ENCODE measurements around the gene ABCF3. TPM values are rescaled to one million over a fixed set of nuclear protein-coding genes. Genes with fewer than 3 reads are reported as not detected.
A peak's percentile ranks its signal among the peaks of the same experiment; 100 is the strongest.

Gene ABCF3
- total and polyA plus RNA-seq, 2 donors: 25.0 to 60.6 TPM

DNA sequence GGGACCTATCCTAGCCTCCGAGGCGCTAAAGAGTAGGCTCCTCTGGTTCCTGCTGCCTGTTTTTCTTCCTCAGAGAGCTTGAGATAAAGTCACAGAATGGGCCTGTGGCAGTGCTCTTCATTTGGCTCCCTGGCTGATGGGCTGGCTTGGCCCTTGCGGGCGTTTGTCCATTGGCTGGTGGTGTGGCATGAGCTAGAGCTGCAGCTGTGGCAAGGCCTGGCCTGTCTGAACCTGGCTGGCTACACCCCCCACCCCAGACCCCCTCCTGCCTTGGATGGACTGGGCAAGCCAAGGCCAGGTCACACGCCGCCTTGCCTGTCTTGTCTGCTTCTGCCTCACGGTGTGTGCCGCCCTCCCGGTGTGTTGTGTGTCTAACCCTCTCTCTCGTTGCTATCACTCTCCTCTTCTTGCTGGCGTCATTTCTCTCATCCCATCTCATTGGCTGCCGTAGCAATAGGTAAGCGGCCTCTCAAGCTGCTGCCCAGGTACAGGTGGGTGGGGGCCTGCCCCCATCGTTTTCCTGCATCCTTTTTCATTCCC, 8.2 kb upstream of the ABCF3 start:
- peaks cover 16 to 28% of the 10 kb centered on the region in 2 donors for H3K4me1 ChIP-seq (ENCODE audit: control insufficient read depth in 2 of 2, insufficient read depth in 2 of 2, low read length in 2 of 2)
- no peak overlapping the region for H3K4me3 ChIP-seq (ENCODE audit: low read length in 2 of 2)
- no peaks in the 10 kb centered on the region for H3K27me3 ChIP-seq (ENCODE audit: control insufficient read depth in 2 of 2, insufficient read depth in 1 of 2, low read length in 1 of 2)
- no peaks in the 10 kb centered on the region for H3K9me3 ChIP-seq (ENCODE audit: control insufficient read depth in 2 of 2, insufficient read depth in 1 of 2, low read length in 1 of 2)
- peak overlapping the region in 1 of 2 donors; percentile 48 for H3K27ac ChIP-seq (ENCODE audit: low read depth in 1 of 2, low read length in 1 of 2)
- WGBS: 98% methylated on average over 14 of the region's 14 CpGs
- peaks cover 55 to 61% of the 10 kb centered on the region in 2 donors for H3K36me3 ChIP-seq (ENCODE audit: control insufficient read depth in 2 of 2, insufficient read depth in 2 of 2, low read length in 1 of 2)
- no peak for DNase-seq (ENCODE audit: low read depth in 6 of 9, low spot score in 9 of 9)

DNA sequence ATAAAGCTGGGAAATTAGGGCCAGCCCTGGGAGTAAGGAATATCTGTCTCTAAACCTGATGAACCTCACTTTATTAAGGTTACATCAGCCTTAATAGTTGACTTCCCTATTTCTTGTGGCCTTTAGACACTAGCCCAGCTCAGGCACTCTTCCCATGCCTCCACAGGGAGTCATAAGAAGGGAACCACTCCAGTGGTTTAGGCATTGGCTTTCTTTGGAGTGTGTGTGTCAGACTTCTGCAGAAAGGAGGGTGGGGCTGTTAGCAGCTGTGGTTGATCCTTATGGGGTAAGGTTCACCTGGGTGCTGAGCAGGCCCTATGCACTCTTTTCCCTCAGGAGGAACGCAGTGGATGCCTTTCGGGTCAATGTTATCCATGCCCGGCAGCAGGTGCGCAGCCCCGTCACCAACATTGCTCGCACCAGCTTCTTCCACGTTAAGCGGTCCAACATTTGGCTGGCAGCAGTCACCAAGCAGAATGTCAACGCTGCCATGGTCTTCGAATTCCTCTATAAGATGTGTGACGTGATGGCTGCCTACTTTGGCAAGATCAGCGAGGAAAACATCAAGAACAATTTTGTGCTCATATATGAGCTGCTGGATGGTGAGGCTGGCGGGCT, 7.4 kb upstream of the ABCF3 start:
- DNase-seq (ENCODE audit: low read depth in 6 of 9, low spot score in 9 of 9): no peak
- H3K27me3 ChIP-seq (ENCODE audit: control insufficient read depth in 2 of 2, insufficient read depth in 1 of 2, low read length in 1 of 2): no peaks in the 10 kb centered on the region
- H3K4me1 ChIP-seq (ENCODE audit: control insufficient read depth in 2 of 2, insufficient read depth in 2 of 2, low read length in 2 of 2): peaks cover 16 to 28% of the 10 kb centered on the region in 2 donors
- H3K4me3 ChIP-seq (ENCODE audit: low read length in 2 of 2): no peak overlapping the region
- H3K36me3 ChIP-seq (ENCODE audit: control insufficient read depth in 2 of 2, insufficient read depth in 2 of 2, low read length in 1 of 2): peaks cover 60 to 69% of the 10 kb centered on the region in 2 donors
- H3K9me3 ChIP-seq (ENCODE audit: control insufficient read depth in 2 of 2, insufficient read depth in 1 of 2, low read length in 1 of 2): no peaks in the 10 kb centered on the region
- WGBS: 98% methylated on average over 13 of the region's 13 CpGs
- no peak overlapping the region for H3K27ac ChIP-seq (ENCODE audit: low read depth in 1 of 2, low read length in 1 of 2)

DNA sequence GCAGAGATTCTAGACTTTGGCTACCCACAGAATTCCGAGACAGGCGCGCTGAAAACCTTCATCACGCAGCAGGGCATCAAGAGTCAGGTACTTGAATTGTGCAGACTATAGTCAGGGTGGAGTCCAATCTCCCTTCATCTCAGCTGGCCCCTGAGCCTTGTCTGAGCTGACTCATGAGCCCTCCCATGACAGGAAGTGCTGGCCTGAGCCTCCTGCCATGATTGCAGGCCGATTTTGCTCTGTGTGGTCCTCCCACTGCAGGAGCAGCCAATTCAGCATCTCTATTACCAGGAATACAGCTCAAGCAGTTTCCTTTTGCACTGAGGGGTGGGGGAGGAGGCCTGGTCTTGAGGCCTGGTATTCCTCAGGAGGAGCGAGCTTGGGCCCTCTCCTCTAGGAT, 5.8 kb upstream of the ABCF3 start:
- H3K9me3 ChIP-seq (ENCODE audit: control insufficient read depth in 2 of 2, insufficient read depth in 1 of 2, low read length in 1 of 2): no peaks in the 10 kb centered on the region
- no peak for DNase-seq (ENCODE audit: low read depth in 6 of 9, low spot score in 9 of 9)
- H3K27me3 ChIP-seq (ENCODE audit: control insufficient read depth in 2 of 2, insufficient read depth in 1 of 2, low read length in 1 of 2): no peaks in the 10 kb centered on the region
- 96% methylated on average over 6 of the region's 6 CpGs for WGBS
- H3K36me3 ChIP-seq (ENCODE audit: control insufficient read depth in 2 of 2, insufficient read depth in 2 of 2, low read length in 1 of 2): peaks cover 63 to 75% of the 10 kb centered on the region in 2 donors
- no peak overlapping the region for H3K27ac ChIP-seq (ENCODE audit: low read depth in 1 of 2, low read length in 1 of 2)
- no peak overlapping the region for H3K4me3 ChIP-seq (ENCODE audit: low read length in 2 of 2)
- H3K4me1 ChIP-seq (ENCODE audit: control insufficient read depth in 2 of 2, insufficient read depth in 2 of 2, low read length in 2 of 2): peaks cover 14 to 24% of the 10 kb centered on the region in 2 donors

DNA sequence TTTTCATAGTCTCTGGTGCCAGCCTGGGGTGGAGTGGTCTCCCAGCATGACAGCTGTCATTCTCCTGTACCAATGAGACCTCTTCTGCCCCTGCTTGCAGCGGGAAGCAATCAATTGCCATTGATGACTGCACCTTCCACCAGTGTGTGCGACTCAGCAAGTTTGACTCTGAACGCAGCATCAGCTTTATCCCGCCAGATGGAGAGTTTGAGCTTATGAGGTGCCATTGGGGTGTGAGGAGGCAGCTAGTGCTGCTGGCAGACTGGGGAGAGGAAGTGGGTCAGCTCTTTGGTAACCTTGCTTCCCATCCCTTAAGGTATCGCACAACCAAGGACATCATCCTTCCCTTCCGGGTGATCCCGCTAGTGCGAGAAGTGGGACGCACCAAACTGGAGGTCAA, 4.4 kb upstream of the ABCF3 start:
- Histone ChIP-seq H3K36me3 (ENCODE audit: control insufficient read depth in 2 of 2, insufficient read depth in 2 of 2, low read length in 1 of 2) (peaks cover 63 to 75% of the 10 kb centered on the region in 2 donors), H3K27me3 (ENCODE audit: control insufficient read depth in 2 of 2, insufficient read depth in 1 of 2, low read length in 1 of 2) (no peaks in the 10 kb centered on the region), H3K4me3 (ENCODE audit: low read length in 2 of 2) (no peak overlapping the region), H3K4me1 (ENCODE audit: control insufficient read depth in 2 of 2, insufficient read depth in 2 of 2, low read length in 2 of 2) (peaks cover 8 to 18% of the 10 kb centered on the region in 2 donors), H3K9me3 (ENCODE audit: control insufficient read depth in 2 of 2, insufficient read depth in 1 of 2, low read length in 1 of 2) (peaks cover 0 to 3% of the 10 kb centered on the region in 2 donors), H3K27ac (ENCODE audit: low read depth in 1 of 2, low read length in 1 of 2) (no peak overlapping the region)
- WGBS: 98% methylated on average over 9 of the region's 9 CpGs
- DNase-seq (ENCODE audit: low read depth in 6 of 9, low spot score in 9 of 9): no peak

DNA sequence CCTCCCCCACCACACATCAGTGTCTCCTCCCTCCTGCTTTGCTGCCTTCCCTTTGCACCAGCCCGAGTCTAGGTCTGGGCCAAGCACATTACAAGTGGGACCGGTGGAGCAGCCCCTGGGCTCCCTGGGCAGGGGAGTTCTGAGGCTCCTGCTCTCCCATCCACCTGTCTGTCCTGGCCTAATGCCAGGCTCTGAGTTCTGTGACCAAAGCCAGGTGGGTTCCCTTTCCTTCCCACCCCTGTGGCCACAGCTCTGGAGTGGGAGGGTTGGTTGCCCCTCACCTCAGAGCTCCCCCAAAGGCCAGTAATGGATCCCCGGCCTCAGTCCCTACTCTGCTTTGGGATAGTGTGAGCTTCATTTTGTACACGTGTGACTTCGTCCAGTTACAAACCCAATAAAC, 2.3 kb upstream of the ABCF3 start:
- H3K27me3 ChIP-seq (ENCODE audit: control insufficient read depth in 2 of 2, insufficient read depth in 1 of 2, low read length in 1 of 2): no peaks in the 10 kb centered on the region
- 97% methylated on average over 5 of the region's 5 CpGs for WGBS

DNA sequence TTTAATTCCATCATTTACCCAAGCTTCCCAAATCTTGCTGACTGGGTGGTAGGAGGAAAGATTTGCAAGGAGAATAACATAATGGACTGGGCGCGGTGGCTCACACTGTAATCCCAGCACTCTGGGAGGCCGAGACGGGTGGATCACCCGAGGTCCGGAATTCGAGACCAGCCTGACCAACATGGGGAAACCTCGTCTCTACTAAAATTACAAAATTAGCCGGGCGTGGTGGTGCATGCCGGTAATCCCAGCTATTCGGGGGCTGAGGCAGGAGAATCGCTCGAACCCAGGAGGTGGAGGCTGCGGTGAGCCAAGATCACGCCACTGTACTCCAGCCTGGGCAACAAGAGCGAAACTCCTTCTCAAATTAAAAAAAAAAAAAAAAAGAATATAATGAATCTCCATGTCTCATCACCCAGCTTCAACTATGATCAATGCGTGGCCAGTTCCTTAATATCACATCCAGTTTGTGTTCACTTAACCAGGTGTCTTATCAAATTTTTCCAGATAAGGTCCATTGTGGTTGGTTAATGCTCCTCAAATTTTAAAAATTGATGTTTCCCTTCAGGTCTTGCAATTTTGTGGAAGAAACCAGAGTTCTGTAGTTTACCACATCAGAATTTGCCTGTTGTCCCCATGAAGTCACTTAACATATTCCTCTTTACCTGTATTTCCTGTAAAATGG, 1.3 kb upstream of the ABCF3 start:
- H3K36me3 ChIP-seq (ENCODE audit: control insufficient read depth in 2 of 2, insufficient read depth in 2 of 2, low read length in 1 of 2): peaks cover 56 to 64% of the 10 kb centered on the region in 2 donors
- WGBS: 98% methylated on average over 18 of the region's 18 CpGs
- DNase-seq (ENCODE audit: low read depth in 6 of 9, low spot score in 9 of 9): no peak
- H3K27ac ChIP-seq (ENCODE audit: low read depth in 1 of 2, low read length in 1 of 2): no peak overlapping the region
- no peaks in the 10 kb centered on the region for H3K27me3 ChIP-seq (ENCODE audit: control insufficient read depth in 2 of 2, insufficient read depth in 1 of 2, low read length in 1 of 2)
- no peak overlapping the region for H3K4me3 ChIP-seq (ENCODE audit: low read length in 2 of 2)
- H3K9me3 ChIP-seq (ENCODE audit: control insufficient read depth in 2 of 2, insufficient read depth in 1 of 2, low read length in 1 of 2): peaks cover 0 to 3% of the 10 kb centered on the region in 2 donors
- H3K4me1 ChIP-seq (ENCODE audit: control insufficient read depth in 2 of 2, insufficient read depth in 2 of 2, low read length in 2 of 2): peaks cover 10 to 15% of the 10 kb centered on the region in 2 donors

More for the DNA sequence above, 2.3 kb upstream of the ABCF3 start:
- H3K4me1 ChIP-seq (ENCODE audit: control insufficient read depth in 2 of 2, insufficient read depth in 2 of 2, low read length in 2 of 2): peaks cover 10 to 15% of the 10 kb centered on the region in 2 donors
- H3K27ac ChIP-seq (ENCODE audit: low read depth in 1 of 2, low read length in 1 of 2): no peak overlapping the region
- H3K36me3 ChIP-seq (ENCODE audit: control insufficient read depth in 2 of 2, insufficient read depth in 2 of 2, low read length in 1 of 2): peaks cover 58 to 65% of the 10 kb centered on the region in 2 donors
- DNase-seq (ENCODE audit: low read depth in 6 of 9, low spot score in 9 of 9): no peak
- H3K4me3 ChIP-seq (ENCODE audit: low read length in 2 of 2): no peak overlapping the region
- peaks cover 0 to 3% of the 10 kb centered on the region in 2 donors for H3K9me3 ChIP-seq (ENCODE audit: control insufficient read depth in 2 of 2, insufficient read depth in 1 of 2, low read length in 1 of 2)

DNA sequence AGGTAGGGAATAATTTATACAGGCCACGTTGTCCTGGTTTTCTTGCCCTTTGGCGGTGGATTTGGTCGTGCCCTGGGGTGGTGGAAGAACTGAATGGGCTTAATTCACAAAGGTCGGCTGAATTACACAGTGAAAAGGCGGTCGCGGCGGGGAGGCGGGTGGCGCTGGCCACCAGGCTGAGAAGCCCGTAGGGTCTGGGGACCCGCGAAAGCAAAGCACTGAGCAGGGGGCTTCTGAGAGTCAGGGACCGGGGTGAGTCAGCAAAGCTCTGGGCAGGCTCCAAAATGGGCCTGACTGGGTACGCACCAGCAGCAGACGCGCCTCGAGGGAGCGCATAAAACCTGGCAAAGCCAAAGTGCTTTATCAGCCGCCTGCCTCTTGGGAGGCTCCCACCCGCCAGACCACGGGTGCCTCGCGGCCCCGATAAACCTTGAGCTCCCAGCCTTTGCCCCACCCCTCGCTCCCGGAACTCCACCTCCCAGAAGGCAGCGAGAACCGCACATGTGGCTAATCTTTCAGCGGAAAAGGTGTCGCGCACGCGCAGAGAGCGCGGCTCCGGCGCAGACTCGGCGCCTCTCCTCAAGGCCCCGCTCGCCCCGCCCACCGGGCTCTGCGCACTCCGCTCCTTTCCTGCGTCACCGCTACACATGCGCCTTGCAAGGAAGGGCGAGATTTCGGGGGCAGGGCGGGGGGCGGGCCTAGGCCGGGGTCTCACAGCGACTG, 377 bp upstream of the ABCF3 start:
- WGBS: 5% methylated on average over 55 of the region's 55 CpGs
- DNase-seq (ENCODE audit: low read depth in 6 of 9, low spot score in 9 of 9): peak; percentile 98 to 100 (median 100)
- H3K27me3 ChIP-seq (ENCODE audit: control insufficient read depth in 2 of 2, insufficient read depth in 1 of 2, low read length in 1 of 2): no peaks in the 10 kb centered on the region

DNA sequence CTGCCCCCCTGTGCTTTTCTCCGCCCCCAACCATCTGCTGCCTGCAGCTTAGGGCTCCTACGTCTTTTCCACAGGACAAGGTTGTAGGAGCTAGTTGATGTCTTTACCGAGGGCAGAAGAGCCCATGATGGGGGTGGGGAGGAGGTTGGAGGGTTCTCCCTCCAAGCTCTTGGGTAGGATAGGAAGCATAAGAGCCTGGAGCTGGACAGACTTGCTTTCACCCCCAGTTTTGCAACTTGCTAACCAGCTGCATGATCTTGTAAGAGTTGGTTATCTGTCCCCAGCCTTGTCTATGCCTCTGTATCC, 856 bp downstream of the ABCF3 start:
- H3K27ac ChIP-seq (ENCODE audit: low read depth in 1 of 2, low read length in 1 of 2): no peak overlapping the region
- peaks cover 0 to 3% of the 10 kb centered on the region in 2 donors for H3K9me3 ChIP-seq (ENCODE audit: control insufficient read depth in 2 of 2, insufficient read depth in 1 of 2, low read length in 1 of 2)
- H3K4me3 ChIP-seq (ENCODE audit: low read length in 2 of 2): peak overlapping the region; percentile 82 to 100
- no peaks in the 10 kb centered on the region for H3K27me3 ChIP-seq (ENCODE audit: control insufficient read depth in 2 of 2, insufficient read depth in 1 of 2, low read length in 1 of 2)
- peak in 1 of 9 donors; percentile 13 for DNase-seq (ENCODE audit: low read depth in 6 of 9, low spot score in 9 of 9)
- H3K36me3 ChIP-seq (ENCODE audit: control insufficient read depth in 2 of 2, insufficient read depth in 2 of 2, low read length in 1 of 2): peaks cover 51 to 56% of the 10 kb centered on the region in 2 donors
- H3K4me1 ChIP-seq (ENCODE audit: control insufficient read depth in 2 of 2, insufficient read depth in 2 of 2, low read length in 2 of 2): peaks cover 10 to 15% of the 10 kb centered on the region in 2 donors
- 29% methylated on average over 3 of the region's 3 CpGs for WGBS

More for the DNA sequence above, 377 bp upstream of the ABCF3 start:
- Histone ChIP-seq H3K9me3 (ENCODE audit: control insufficient read depth in 2 of 2, insufficient read depth in 1 of 2, low read length in 1 of 2) (peaks cover 0 to 3% of the 10 kb centered on the region in 2 donors), H3K4me3 (ENCODE audit: low read length in 2 of 2) (peak overlapping the region; percentile 82 to 100), H3K36me3 (ENCODE audit: control insufficient read depth in 2 of 2, insufficient read depth in 2 of 2, low read length in 1 of 2) (peaks cover 55 to 61% of the 10 kb centered on the region in 2 donors), H3K4me1 (ENCODE audit: control insufficient read depth in 2 of 2, insufficient read depth in 2 of 2, low read length in 2 of 2) (peaks cover 10 to 15% of the 10 kb centered on the region in 2 donors), H3K27ac (ENCODE audit: low read depth in 1 of 2, low read length in 1 of 2) (peak overlapping the region; percentile 61 to 71)

DNA sequence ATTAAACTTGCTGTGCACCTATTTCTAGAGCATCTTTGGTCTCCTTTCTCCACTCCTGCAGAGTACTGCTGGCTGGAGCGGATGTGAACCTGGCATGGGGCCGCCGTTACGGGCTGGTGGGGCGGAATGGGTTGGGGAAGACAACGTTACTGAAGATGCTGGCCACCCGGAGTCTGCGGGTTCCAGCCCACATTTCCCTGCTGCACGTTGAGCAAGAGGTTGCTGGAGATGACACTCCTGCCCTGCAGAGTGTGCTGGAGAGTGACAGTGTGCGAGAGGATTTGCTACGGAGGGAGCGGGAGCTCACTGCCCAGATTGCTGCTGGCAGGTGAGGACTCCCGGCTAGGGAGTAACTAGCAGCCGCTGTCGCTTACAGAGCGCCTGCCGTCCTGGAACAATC, 2.1 kb downstream of the ABCF3 start:
- H3K27me3 ChIP-seq (ENCODE audit: control insufficient read depth in 2 of 2, insufficient read depth in 1 of 2, low read length in 1 of 2): no peaks in the 10 kb centered on the region
- no peak for DNase-seq (ENCODE audit: low read depth in 6 of 9, low spot score in 9 of 9)
- 97% methylated on average over 17 of the region's 17 CpGs for WGBS
- no peak overlapping the region for H3K27ac ChIP-seq (ENCODE audit: low read depth in 1 of 2, low read length in 1 of 2)
- peaks cover 0 to 3% of the 10 kb centered on the region in 2 donors for H3K9me3 ChIP-seq (ENCODE audit: control insufficient read depth in 2 of 2, insufficient read depth in 1 of 2, low read length in 1 of 2)
- H3K4me3 ChIP-seq (ENCODE audit: low read length in 2 of 2): no peak overlapping the region
- peaks cover 10 to 15% of the 10 kb centered on the region in 2 donors for H3K4me1 ChIP-seq (ENCODE audit: control insufficient read depth in 2 of 2, insufficient read depth in 2 of 2, low read length in 2 of 2)
- peaks cover 50 to 53% of the 10 kb centered on the region in 2 donors for H3K36me3 ChIP-seq (ENCODE audit: control insufficient read depth in 2 of 2, insufficient read depth in 2 of 2, low read length in 1 of 2)

Measured in thymus (tissue), 11 donors.